HG03457 (cell line): ENCODE data around the gene SYNRG.
A peak's percentile ranks its signal among the peaks of the same experiment; 100 is the strongest.

Experiments
- ATAC-seq: cut with Tn5 transposase; IDR thresholded peaks from one replicate; pipeline ENCODE4 v1.9.1; 2021; ENCODE audit warnings: moderate number of reproducible peaks; ENCODE audit not compliant: unreplicated experiment

The SYNRG gene

GRCh38 chr17:37506678-37507077, 102.5 kb downstream of the SYNRG start:
- ATAC-seq = no peak

GRCh38 chr17:37505333-37505732, 103.9 kb downstream of the SYNRG start:
- ATAC-seq = no peak

DNA sequence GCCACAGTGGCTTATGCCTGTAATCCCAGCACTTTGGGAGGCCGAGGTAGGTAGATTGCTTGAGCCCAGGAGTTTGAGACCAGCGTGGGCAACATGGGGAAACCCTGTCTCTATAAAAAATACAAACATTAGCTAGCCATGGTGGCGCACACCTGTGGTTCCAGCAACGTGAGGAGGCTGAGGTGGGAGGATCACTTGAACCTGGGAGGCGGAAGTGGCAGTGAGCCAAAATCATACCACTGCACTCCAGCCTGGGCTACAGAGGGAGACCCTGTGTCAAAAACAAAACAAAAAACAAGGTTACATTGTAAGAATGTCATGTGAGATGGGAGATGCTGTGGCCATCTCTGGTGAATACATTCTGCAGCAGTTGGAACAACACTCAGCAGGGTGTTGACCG, 106.1 kb downstream of the SYNRG start:
- no peak for ATAC-seq

DNA sequence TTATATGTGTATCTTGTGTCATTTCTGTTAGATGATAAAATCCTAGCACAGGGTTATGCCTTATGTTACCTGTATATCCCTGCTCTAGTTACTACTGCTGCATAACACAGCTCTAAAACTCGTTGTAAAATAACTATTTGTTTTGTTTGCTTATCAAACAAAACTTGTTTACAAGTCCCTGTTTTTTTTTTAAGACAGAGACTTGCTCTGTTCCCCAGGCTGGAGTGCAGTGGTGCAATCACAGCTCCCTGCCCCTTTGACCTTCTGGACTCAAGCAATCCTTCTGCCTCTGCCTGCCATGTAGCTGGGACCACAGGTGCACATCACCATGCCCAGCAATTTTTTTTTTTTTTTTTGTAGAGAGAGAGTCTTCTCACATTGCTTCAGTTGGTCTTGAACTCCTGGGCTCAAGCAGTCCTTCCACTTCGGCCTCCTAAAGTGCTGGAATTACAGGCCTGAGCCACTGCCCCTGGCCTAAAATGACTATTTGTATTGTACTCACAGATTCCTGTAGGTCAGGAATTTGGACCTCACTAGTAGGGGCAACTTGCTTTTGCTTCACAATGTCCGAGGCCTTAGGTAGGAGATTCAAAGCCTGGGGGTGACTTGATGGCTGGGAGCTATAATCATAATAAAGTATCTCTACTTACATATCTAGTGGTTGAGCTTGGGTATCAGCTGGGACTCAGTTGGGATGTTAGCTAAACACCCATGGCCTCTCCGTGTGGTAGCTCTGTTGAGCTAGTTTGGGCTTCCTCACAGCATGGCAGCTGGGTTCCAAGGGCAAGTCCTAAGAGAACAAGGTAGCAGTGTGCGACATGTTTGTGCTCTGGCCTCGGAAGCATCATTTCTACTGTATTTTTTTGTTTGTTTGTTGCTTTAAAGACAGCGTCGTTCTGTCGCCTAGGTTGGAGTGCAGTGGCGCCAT, 106.9 kb downstream of the SYNRG start:
- ATAC-seq = no peak

- ATAC-seq = no peak
These were observed 108.8 kb downstream of the SYNRG start for GRCh38 chr17:37500378-37500777.

- no peak for ATAC-seq
These were observed 114.2 kb downstream of the SYNRG start for GRCh38 chr17:37494971-37495370.

- no peak for ATAC-seq
These were observed 114.8 kb downstream of the SYNRG start for GRCh38 chr17:37494401-37494831.

- no peak for ATAC-seq
These were observed 115.8 kb downstream of the SYNRG start for GRCh38 chr17:37493249-37494027.

GRCh38 chr17:37492167-37492566, 117.1 kb downstream of the SYNRG start:
- ATAC-seq = no peak

- no peak for ATAC-seq
These were observed 118.3 kb downstream of the SYNRG start for GRCh38 chr17:37490638-37491614.

GRCh38 chr17:37490022-37490587, 119.1 kb downstream of the SYNRG start:
- ATAC-seq = peak; percentile 33

DNA sequence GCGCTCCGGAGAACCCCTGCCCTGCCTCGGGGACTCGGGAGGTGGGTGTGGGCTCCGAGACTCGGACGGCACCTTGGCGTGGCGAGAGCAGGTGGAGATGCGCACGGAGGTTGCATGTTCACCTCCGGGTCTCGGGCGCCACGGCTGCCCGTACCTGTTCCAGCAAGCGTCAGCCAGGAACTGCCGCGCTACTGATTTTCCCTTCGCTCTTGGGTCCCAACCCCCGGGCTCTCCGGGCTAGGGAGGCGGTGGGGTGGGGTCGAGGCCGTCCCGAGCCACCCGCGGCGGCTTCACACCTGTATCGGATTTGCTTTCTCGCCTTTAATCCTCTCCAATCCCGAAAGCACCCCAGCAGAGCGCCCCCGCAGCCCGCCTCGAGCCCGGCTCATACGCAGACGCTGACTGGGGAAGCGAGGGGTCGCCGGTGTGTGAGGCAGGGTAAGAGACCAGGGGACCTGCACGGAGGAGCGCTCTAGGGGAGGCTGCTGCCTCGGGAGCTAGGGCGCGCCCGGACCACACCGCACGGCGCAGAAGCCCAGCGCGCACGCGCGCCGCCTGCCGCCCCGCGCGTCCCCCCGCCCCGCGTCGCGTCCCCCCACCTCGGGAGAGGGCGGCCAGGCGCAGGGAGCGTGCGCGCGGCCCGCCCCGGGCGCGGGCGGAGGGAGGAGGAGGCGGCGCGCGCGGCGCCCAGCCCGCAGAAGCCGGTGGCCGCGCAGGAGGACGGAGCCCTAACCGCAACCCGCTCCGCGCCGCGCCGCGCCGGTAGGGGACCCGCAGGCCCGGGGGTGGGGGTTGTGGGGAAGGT, 119.8 kb downstream of the SYNRG start, which contains the start of gene DUSP14:
TSS of gene DUSP14 (plus strand) at position 695 of the 805 bp plus-strand sequence. CDS start 22,382 bp downstream, outside the sequence.
- ATAC-seq = peak; percentile 47

- no peak for ATAC-seq
These were observed 120.5 kb downstream of the SYNRG start for GRCh38 chr17:37488607-37489196.

DNA sequence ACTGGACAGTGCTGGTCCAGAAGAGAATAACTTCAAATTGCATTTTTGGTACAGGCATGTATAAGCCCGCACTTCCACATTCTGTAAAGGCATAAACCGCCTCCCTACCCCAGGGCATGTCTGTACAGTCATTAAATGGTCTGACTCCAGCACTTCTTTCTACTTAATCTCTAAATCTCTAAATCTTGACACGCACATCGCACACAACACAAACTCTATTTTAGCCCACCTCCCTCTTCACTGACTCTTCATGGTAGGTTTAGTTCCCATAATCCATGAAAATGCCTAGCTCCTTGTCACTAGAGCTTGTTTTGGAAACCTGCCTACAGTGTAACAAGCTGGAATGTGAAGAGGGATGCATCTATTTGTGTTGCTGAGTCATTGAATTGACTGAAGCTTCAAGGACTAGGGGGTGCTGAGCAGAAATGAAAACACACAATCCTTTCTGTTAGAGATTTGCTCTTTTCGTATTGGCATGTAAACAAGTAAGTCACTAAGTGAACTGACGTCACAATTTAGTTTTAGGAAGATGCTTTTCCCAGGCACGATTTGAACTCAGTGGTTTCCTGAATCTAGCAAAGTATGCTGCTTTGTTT, 121.1 kb downstream of the SYNRG start:
- ATAC-seq = no peak

DNA sequence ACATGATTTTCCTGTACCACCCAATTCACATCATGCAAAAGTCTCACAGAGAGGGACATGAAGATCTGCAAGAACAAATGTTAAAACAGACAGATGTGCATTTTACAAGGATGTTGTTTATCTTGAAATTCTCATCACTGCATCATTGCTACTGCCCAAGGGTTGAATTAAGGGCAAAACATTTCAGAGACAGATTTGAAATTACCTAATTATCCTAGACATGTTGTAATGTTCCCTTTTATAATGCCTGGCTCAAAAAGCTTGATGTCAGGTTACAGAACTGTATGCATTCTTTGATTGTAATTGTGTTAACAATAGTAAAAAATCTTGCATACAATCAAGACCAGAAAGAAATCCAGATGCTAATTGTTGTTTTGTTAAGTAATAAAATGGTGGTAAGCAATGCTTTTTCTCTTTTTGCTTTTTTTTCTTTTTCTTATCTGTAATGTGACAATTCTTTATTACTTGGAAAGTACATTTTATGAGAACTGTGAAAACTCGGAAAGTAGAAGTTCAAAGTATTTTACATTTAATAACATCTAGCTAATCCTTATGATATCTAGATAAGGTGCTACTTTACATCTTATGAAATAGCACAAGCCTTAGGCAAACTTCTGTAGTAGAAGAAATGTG, 123.2 kb downstream of the SYNRG start:
- ATAC-seq = no peak

GRCh38 chr17:37483311-37484039, 125.7 kb downstream of the SYNRG start:
- no peak for ATAC-seq

- no peak for ATAC-seq
These were observed 128.1 kb downstream of the SYNRG start for GRCh38 chr17:37481001-37481665.
